Neuron (in vitro differentiated cells): ENCODE measurements around the gene C1orf35.

Source experiments
- H2AFZ ChIP-seq: one replicate; pipeline ENCODE4 v1.6.1; 2013; ENCODE audit warnings: low read depth, mild to moderate bottlenecking, inconsistent platforms, low read length, moderate library complexity
- H3K27me3 ChIP-seq: one replicate; pipeline ENCODE4 v1.6.1; 2013; ENCODE audit warnings: low read length; ENCODE audit not compliant: insufficient read depth
- H3K36me3 ChIP-seq: one replicate; pipeline ENCODE4 v1.6.1; 2013; ENCODE audit warnings: low read length; ENCODE audit not compliant: insufficient read depth
- H3K4me1 ChIP-seq: one replicate; pipeline ENCODE4 v1.6.1; 2013; ENCODE audit warnings: low read length; ENCODE audit not compliant: insufficient read depth
- H3K4me3 ChIP-seq: 2 replicates; pipeline ENCODE4 v1.5.1; 2013; ENCODE audit warnings: mild to moderate bottlenecking, low read length, moderate library complexity
- H3K9me3 ChIP-seq: one replicate; pipeline ENCODE4 v1.6.1; 2013; ENCODE audit warnings: low read length

C1orf35 gene

DNA sequence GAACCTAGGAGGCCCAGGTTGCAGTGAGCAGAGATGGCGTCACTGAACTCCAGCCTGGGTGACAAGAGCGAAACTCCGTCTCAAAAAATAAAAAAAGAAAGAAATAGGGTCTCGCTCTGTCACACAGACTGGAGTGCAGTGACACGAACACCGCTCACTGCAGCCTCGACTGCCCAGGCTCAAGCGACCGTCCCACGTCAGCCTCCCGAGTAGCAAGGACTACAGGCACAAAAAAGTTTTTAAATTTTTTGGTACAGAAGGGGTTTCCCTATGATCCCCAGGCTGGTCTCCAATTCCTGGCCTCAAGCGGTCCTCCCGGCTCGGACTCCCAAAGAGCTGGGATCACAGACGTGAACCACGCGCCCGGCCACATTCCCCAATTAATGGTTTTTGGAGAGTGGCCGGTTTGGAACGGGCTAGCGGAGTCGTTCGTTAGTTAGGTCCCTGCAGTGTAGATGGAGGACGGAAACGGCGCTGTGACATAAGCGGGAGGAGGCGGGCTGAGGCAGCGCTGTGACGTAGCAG lies 36.3 kb upstream of the C1orf35 start:
- peak overlapping the region; percentile 78 for H3K4me3 ChIP-seq
- peaks cover 23% of the 10 kb centered on the region for H3K27me3 ChIP-seq
- H2AFZ ChIP-seq = peak overlapping the region; percentile 69
- no peaks in the 10 kb centered on the region for H3K9me3 ChIP-seq
- H3K4me1 ChIP-seq = peaks cover 16% of the 10 kb centered on the region
- no peaks in the 10 kb centered on the region for H3K36me3 ChIP-seq

DNA sequence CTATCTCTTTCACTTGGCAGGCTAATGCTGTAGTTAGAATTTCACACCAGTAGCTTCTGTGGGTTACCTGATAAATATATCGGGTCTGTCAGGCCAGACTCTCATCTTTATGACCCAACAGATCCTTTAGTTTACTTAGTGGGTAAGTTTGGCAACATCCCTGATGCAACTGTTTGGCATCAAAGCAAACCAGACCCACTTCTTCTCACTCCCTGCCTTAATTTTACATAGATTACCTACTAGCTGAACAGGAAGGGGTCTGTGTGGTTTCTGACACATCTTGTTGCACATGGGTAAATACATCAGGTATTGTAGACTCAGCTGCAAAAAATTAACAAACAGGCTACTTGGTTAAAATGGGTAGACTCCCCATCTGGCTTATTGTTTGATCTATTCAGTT lies 33.8 kb upstream of the C1orf35 start:
- H3K27me3 ChIP-seq = peaks cover 35% of the 10 kb centered on the region
- peaks cover 13% of the 10 kb centered on the region for H3K4me1 ChIP-seq
- no peaks in the 10 kb centered on the region for H3K36me3 ChIP-seq
- no peak overlapping the region for H2AFZ ChIP-seq
- H3K9me3 ChIP-seq = no peaks in the 10 kb centered on the region
- H3K4me3 ChIP-seq = no peak overlapping the region

DNA sequence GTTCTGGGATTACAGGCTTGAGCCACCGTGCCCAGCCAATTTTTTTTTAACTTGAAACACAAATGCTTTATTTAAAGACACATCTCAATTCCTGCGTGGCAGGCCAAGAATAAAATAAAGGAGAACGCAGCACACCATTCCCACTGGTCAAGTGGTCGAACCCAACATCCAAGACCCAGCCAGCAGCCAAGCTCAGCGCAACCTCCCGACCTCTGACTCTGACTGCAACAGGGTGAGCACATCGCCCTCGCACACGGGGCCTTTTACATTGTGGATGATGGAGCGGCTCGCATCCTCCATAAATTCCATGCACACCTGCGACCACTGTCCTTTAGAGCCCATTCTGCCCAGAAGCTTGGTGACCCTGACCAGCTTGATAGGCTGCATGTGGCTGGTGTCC lies 31.5 kb upstream of the C1orf35 start:
- Histone ChIP-seq H2AFZ (no peak overlapping the region), H3K36me3 (no peaks in the 10 kb centered on the region), H3K4me3 (no peak overlapping the region), H3K9me3 (no peaks in the 10 kb centered on the region), H3K27me3 (peaks cover 35% of the 10 kb centered on the region), H3K4me1 (no peaks in the 10 kb centered on the region)

DNA sequence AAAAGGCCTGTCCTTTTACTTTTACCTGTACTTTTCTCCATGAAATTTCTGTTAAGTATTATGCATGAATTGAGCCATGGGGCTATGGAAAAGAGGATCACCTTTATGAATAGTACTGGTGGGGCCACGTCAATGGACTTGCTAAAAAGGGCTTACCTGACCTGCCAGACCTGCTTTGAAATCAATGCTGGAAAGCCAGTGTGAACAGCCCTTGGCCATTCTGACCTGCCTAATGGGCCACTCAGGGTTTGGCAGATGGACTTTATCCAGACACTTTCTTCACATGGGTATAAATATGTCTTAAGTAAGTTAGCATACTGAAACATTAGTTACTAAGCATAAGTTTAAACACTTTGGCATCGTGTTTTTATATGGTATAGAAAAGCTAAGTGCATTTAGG lies 28.6 kb upstream of the C1orf35 start:
- Histone ChIP-seq H3K4me1 (no peaks in the 10 kb centered on the region), H2AFZ (no peak overlapping the region), H3K9me3 (no peaks in the 10 kb centered on the region), H3K4me3 (no peak overlapping the region), H3K36me3 (no peaks in the 10 kb centered on the region), H3K27me3 (peaks cover 33% of the 10 kb centered on the region)

- Histone ChIP-seq H3K36me3 (no peaks in the 10 kb centered on the region), H2AFZ (no peak overlapping the region), H3K4me3 (no peak overlapping the region), H3K4me1 (peaks cover 5% of the 10 kb centered on the region), H3K9me3 (no peaks in the 10 kb centered on the region), H3K27me3 (no peaks in the 10 kb centered on the region)
These were observed 22.1 kb upstream of the C1orf35 start for GRCh38 chr1:228125185-228125584.

DNA sequence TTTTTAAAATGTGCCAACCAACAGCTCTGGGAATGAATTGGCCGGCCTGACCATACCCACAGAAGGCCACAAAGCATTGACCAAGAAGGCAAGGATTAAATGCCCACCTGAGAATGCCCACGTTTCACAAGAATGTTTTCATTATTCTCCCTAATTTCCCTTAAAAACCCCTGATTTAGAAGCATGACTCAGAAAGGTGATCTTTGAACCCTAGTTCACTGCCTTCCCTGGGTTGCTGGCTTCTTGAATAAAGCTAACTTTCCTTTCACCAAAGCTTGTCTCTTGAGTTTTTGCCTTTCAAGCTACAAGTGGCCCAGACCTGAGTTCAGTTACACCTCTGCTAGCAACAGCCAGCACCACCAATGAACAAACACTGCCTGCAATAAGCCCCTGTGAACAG lies 20.4 kb upstream of the C1orf35 start:
- Histone ChIP-seq H3K4me3 (no peak overlapping the region), H3K36me3 (no peaks in the 10 kb centered on the region), H3K9me3 (no peaks in the 10 kb centered on the region), H3K27me3 (no peaks in the 10 kb centered on the region), H2AFZ (no peak overlapping the region), H3K4me1 (peaks cover 5% of the 10 kb centered on the region)

DNA sequence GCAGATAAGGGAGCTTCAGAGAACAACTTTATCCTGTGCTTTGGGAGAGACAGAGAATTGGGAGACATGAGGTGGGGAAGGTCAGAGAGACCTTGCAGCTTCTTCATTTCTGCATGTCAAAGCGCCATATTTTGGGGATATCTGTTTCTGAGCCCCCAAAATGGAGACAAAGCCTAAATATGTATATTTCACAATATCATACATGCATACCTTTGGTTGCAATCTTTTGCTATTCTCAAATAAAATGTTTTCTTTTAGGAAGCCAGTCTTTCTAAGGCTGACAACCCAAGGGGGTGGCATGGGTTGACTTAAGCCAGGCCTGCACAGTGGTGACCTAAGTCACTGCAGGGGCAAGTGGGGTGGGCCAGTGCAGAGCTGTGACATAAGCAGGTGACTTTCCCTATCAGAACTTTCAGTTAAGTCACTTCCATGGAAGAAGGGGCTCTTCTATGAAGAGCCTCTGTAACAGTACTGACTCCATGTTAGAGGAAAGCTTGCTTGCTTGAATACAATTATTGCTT lies 19.9 kb upstream of the C1orf35 start:
- H3K4me3 ChIP-seq = no peak overlapping the region
- no peaks in the 10 kb centered on the region for H3K27me3 ChIP-seq
- H3K36me3 ChIP-seq = no peaks in the 10 kb centered on the region
- no peak overlapping the region for H2AFZ ChIP-seq
- H3K4me1 ChIP-seq = peaks cover 5% of the 10 kb centered on the region
- H3K9me3 ChIP-seq = peaks cover 2% of the 10 kb centered on the region

DNA sequence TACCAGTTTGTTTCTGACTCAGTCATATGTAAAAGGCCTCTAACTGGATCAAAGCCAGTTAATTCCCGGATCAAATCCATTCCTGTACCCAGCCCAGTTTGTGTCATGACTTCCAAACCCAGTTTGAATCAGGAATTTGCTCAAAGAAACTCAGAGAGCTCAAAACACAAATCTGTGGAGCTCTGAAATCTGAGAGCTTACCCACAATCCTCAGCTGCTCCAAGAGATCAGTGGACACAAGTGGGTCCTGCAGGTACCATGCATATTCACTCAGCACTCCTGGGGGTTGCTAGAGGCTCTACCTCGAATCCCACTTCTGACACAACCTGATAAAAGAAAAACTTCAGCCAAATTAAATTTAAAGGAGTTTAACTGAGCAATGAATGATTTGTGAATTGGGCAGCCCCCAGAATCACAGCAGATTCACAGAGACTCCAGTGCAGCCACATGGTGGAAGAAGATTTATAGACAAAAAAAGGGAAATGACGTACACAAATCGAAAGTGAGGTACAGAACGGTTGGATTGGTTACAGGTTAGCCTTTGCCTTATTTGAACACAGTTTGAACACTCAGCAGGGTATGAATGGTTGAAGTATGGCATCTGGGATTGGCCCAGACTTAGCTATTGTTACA lies 17.8 kb upstream of the C1orf35 start:
- Histone ChIP-seq H3K4me1 (peaks cover 5% of the 10 kb centered on the region), H3K27me3 (no peaks in the 10 kb centered on the region), H3K9me3 (peaks cover 2% of the 10 kb centered on the region), H3K36me3 (no peaks in the 10 kb centered on the region), H2AFZ (no peak overlapping the region), H3K4me3 (no peak overlapping the region)

DNA sequence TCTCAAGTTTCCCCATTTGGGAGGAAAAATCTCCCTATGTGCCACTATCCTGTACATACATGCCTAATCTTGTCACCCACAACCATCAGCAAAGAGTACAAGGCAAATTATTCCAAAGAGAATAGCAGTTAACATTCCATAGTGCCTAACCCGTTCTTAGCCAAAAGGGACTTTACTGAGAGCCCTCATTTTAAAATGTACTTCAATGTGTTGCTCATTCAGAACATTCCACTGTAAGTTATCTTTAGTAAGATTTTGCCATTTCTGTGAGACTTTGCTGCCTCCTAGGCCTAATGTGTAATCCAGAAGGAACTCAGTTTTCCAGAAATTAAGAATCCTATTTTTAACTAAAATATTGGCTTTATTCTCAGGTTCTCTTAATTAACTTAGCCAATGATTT lies 17.2 kb upstream of the C1orf35 start:
- no peaks in the 10 kb centered on the region for H3K27me3 ChIP-seq
- H3K36me3 ChIP-seq = no peaks in the 10 kb centered on the region
- no peak overlapping the region for H2AFZ ChIP-seq
- H3K4me3 ChIP-seq = no peak overlapping the region
- peaks cover 2% of the 10 kb centered on the region for H3K9me3 ChIP-seq
- H3K4me1 ChIP-seq = peaks cover 5% of the 10 kb centered on the region

DNA sequence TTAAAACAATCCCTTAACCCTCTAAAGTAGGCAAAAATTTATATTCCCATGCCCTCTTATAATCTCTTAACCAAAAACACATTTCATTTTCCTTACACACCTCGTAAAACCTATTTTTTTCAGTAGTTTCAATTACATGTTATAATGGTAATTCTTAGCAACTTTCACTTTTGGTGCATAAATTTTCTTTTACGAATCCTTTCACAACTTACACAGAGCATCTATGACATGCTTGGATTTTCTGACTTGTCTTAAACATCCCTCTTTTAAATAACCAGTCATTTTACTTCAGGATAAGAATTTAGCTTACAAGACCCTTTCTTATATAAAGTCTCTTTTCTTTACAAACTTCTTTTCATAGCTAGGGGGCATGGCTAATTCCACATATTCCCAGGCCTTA lies 14.9 kb upstream of the C1orf35 start:
- peaks cover 2% of the 10 kb centered on the region for H3K9me3 ChIP-seq
- no peaks in the 10 kb centered on the region for H3K36me3 ChIP-seq
- H3K4me1 ChIP-seq = peaks cover 5% of the 10 kb centered on the region
- no peak overlapping the region for H2AFZ ChIP-seq
- no peak overlapping the region for H3K4me3 ChIP-seq
- H3K27me3 ChIP-seq = no peaks in the 10 kb centered on the region

DNA sequence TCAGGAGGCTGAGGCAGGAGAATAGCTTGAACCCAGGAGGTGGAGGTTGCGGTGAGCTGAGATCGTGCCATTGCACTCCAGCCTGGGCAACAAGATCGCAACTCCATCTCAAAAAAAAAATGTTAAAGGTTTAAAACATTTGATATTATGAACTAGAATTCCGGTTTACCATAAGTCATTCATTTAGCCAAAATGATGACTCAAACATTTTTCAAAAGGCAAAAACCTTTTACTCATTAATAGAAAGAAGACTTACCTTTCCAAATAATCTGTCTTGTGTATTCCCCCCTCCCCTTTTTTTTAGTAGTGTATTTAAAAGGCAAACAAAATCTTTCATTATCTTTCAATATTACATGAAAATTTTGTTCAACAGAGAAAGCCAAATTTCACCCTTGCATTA lies 14.2 kb upstream of the C1orf35 start:
- H3K9me3 ChIP-seq = peaks cover 2% of the 10 kb centered on the region
- no peak overlapping the region for H3K4me3 ChIP-seq
- no peaks in the 10 kb centered on the region for H3K36me3 ChIP-seq
- H2AFZ ChIP-seq = no peak overlapping the region
- no peaks in the 10 kb centered on the region for H3K27me3 ChIP-seq
- peaks cover 5% of the 10 kb centered on the region for H3K4me1 ChIP-seq

GRCh38 chr1:228114827-228115226 lies 11.7 kb upstream of the C1orf35 start:
- Histone ChIP-seq H2AFZ (no peak overlapping the region), H3K36me3 (no peaks in the 10 kb centered on the region), H3K27me3 (no peaks in the 10 kb centered on the region), H3K4me3 (no peak overlapping the region), H3K9me3 (peaks cover 2% of the 10 kb centered on the region), H3K4me1 (peaks cover 7% of the 10 kb centered on the region)

GRCh38 chr1:228112617-228113016 lies 9.5 kb upstream of the C1orf35 start:
- H3K4me1 ChIP-seq = peaks cover 17% of the 10 kb centered on the region
- H3K4me3 ChIP-seq = no peak overlapping the region
- peaks cover 1% of the 10 kb centered on the region for H3K36me3 ChIP-seq
- no peak overlapping the region for H2AFZ ChIP-seq
- no peaks in the 10 kb centered on the region for H3K27me3 ChIP-seq
- H3K9me3 ChIP-seq = no peaks in the 10 kb centered on the region

GRCh38 chr1:228112167-228112566 lies 9.0 kb upstream of the C1orf35 start:
- Histone ChIP-seq H3K4me3 (no peak overlapping the region), H3K27me3 (no peaks in the 10 kb centered on the region), H3K9me3 (no peaks in the 10 kb centered on the region), H3K4me1 (peaks cover 17% of the 10 kb centered on the region), H2AFZ (no peak overlapping the region), H3K36me3 (peaks cover 5% of the 10 kb centered on the region)
